ENCODE results near the gene TUBGCP2. TPM values are rescaled to one million over a fixed set of nuclear protein-coding genes. Genes with fewer than 3 reads are reported as not detected.

The TUBGCP2 gene
- total RNA-seq, 6 experiments from 2014 or later: 72.5 to 80.8 (median 77.7) TPM

- H3K9me3 Mint-ChIP-seq: no peaks in the 10 kb centered on the region
- H3K36me3 Mint-ChIP-seq (ENCODE audit: low read depth): no peaks in the 10 kb centered on the region
- no peaks in the 10 kb centered on the region for H3K4me1 Mint-ChIP-seq (ENCODE audit: low read depth)
- H3K4me3 Mint-ChIP-seq: no peak overlapping the region; the same call in 1 of the 2 replicates
- no peak; the same call in 1 of the 2 replicates for TF ChIP-seq CTCF (IDR thresholded peaks at IDR 0.05)
- H3K27ac Mint-ChIP-seq: no peak overlapping the region
- peak; percentile 52 for DNase-seq
- peaks cover 35% of the 10 kb centered on the region for H3K27me3 Mint-ChIP-seq (ENCODE audit: insufficient read depth)
Measured at GRCh38 chr10:133335246-133336117, 26.8 kb upstream of the TUBGCP2 start.

GRCh38 chr10:133334503-133335245, 26.0 kb upstream of the TUBGCP2 start:
- H3K36me3 Mint-ChIP-seq (ENCODE audit: low read depth): no peaks in the 10 kb centered on the region
- DNase-seq: no peak
- no peaks in the 10 kb centered on the region for H3K9me3 Mint-ChIP-seq
- peak overlapping the region; percentile 55 for H3K4me3 Mint-ChIP-seq
- no peak overlapping the region for H3K27ac Mint-ChIP-seq
- TF ChIP-seq CTCF (IDR thresholded peaks at IDR 0.05): no peak
- H3K27me3 Mint-ChIP-seq (ENCODE audit: insufficient read depth): peaks cover 34% of the 10 kb centered on the region
- peaks cover 4% of the 10 kb centered on the region; the same call in 1 of the 2 replicates for H3K4me1 Mint-ChIP-seq (ENCODE audit: low read depth)

GRCh38 chr10:133332936-133333699, 24.4 kb upstream of the TUBGCP2 start:
- H3K4me3 Mint-ChIP-seq: no peak overlapping the region
- no peak overlapping the region for H3K27ac Mint-ChIP-seq
- DNase-seq: no peak
- H3K4me1 Mint-ChIP-seq (ENCODE audit: low read depth): peaks cover 9% of the 10 kb centered on the region; the same call in 1 of the 2 replicates
- TF ChIP-seq CTCF (IDR thresholded peaks at IDR 0.05): no peak
- peaks cover 38% of the 10 kb centered on the region for H3K27me3 Mint-ChIP-seq (ENCODE audit: insufficient read depth)
- no peaks in the 10 kb centered on the region for H3K9me3 Mint-ChIP-seq
- H3K36me3 Mint-ChIP-seq (ENCODE audit: low read depth): no peaks in the 10 kb centered on the region

GRCh38 chr10:133329491-133330202, 21.0 kb upstream of the TUBGCP2 start:
- H3K27me3 Mint-ChIP-seq (ENCODE audit: insufficient read depth): peaks cover 43% of the 10 kb centered on the region
- peak overlapping the region; percentile 75 for H3K4me3 Mint-ChIP-seq
- H3K27ac Mint-ChIP-seq: no peak overlapping the region
- H3K36me3 Mint-ChIP-seq (ENCODE audit: low read depth): no peaks in the 10 kb centered on the region
- no peaks in the 10 kb centered on the region for H3K9me3 Mint-ChIP-seq
- peak; percentile 71 for DNase-seq
- peak; percentile 98 for TF ChIP-seq CTCF (IDR thresholded peaks at IDR 0.05)
- H3K4me1 Mint-ChIP-seq (ENCODE audit: low read depth): peaks cover 16% of the 10 kb centered on the region; the same call in 1 of the 2 replicates
